Gastroesophageal sphincter (tissue), 3 donors: ENCODE measurements around the gene LGI2.

ENCODE experiments used
- EP300 ChIP-seq: sonication (generic); formaldehyde crosslinking; IDR thresholded peaks from one replicate; pipeline ENCODE4 v1.6.1; 2017; ENCODE audit warnings: antibody characterized with exemption, mild to moderate bottlenecking
- POLR2A ChIP-seq, 2 donors: fragments of 450-650 bp; IDR thresholded peaks; one replicate each; pipeline ENCODE4 v1.6.1; 2017; ENCODE audit warnings: antibody characterized with exemption in 2 of 2, mild to moderate bottlenecking in 2 of 2, moderate library complexity in 1 of 2
- POLR2AphosphoS5 ChIP-seq: sonication (generic); formaldehyde crosslinking; IDR thresholded peaks from one replicate; pipeline ENCODE4 v1.6.1; 2017; ENCODE audit warnings: antibody characterized with exemption
- TF ChIP-seq, protein P1 (sequence below), 4 experiments: fragments of 200-600 bp in 2 of 4; fragments of 450-650 bp in 2 of 4; sonication (generic) in 1 of 4; IDR thresholded peaks; one replicate each; pipeline ENCODE4 v1.5.1; 2017 to 2019; ENCODE audit warnings: antibody characterized with exemption in 4 of 4, mild to moderate bottlenecking in 2 of 4, moderate library complexity in 2 of 4

- TF ChIP-seq, protein P1, sequence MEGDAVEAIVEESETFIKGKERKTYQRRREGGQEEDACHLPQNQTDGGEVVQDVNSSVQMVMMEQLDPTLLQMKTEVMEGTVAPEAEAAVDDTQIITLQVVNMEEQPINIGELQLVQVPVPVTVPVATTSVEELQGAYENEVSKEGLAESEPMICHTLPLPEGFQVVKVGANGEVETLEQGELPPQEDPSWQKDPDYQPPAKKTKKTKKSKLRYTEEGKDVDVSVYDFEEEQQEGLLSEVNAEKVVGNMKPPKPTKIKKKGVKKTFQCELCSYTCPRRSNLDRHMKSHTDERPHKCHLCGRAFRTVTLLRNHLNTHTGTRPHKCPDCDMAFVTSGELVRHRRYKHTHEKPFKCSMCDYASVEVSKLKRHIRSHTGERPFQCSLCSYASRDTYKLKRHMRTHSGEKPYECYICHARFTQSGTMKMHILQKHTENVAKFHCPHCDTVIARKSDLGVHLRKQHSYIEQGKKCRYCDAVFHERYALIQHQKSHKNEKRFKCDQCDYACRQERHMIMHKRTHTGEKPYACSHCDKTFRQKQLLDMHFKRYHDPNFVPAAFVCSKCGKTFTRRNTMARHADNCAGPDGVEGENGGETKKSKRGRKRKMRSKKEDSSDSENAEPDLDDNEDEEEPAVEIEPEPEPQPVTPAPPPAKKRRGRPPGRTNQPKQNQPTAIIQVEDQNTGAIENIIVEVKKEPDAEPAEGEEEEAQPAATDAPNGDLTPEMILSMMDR (IDR thresholded peaks at IDR 0.05), result no peak
- no peak for TF ChIP-seq EP300
- no peak for TF ChIP-seq POLR2AphosphoS5
- no peak for TF ChIP-seq POLR2A (IDR thresholded peaks at IDR 0.05)
Measured at GRCh38 chr4:25069014-25069413, 38.3 kb upstream of the LGI2 start.
